ENCODE data around the gene CPNE8. TPM values are rescaled to one million over a fixed set of nuclear protein-coding genes. Genes with fewer than 3 reads are reported as not detected.

The CPNE8 gene
- total and polyA plus RNA-seq, 8 donors: 2.7 to 6.8 (median 5.1) TPM

DNA sequence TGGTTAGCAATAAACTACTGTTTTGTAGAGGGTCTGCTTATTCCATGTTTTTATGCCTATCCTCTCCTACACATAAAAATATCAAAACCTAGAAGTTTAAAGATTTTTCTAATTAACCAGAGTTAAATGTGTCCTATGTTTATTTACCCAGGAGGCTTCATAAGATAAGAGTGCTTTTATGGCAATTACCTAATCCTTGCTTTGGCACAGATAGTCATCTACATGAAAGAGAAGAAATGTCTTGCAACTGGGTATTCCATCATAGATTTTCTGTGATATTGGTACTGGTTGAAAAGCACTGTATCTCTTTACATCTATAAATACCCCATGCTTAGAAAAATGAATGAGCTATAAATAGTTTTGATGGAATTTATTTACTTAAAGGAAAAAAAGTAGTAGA is 277.1 kb downstream of the CPNE8 start:
- ATAC-seq (no peak), FAIRE-seq (no peak), DNase-seq (no peak)
- Histone ChIP-seq H3K27ac (no peak overlapping the region), H3K36me3 (no peaks in the 10 kb centered on the region), H3K27me3 (no peaks in the 10 kb centered on the region), H3K4me1 (no peaks in the 10 kb centered on the region), H3K4me3 (no peak overlapping the region), H3K9me3 (no peaks in the 10 kb centered on the region)
- TF ChIP-seq, protein P1, sequence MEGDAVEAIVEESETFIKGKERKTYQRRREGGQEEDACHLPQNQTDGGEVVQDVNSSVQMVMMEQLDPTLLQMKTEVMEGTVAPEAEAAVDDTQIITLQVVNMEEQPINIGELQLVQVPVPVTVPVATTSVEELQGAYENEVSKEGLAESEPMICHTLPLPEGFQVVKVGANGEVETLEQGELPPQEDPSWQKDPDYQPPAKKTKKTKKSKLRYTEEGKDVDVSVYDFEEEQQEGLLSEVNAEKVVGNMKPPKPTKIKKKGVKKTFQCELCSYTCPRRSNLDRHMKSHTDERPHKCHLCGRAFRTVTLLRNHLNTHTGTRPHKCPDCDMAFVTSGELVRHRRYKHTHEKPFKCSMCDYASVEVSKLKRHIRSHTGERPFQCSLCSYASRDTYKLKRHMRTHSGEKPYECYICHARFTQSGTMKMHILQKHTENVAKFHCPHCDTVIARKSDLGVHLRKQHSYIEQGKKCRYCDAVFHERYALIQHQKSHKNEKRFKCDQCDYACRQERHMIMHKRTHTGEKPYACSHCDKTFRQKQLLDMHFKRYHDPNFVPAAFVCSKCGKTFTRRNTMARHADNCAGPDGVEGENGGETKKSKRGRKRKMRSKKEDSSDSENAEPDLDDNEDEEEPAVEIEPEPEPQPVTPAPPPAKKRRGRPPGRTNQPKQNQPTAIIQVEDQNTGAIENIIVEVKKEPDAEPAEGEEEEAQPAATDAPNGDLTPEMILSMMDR (IDR thresholded peaks at IDR 0.05): no peak
- intact Hi-C loops (cut with DNase I): no loop called here

DNA sequence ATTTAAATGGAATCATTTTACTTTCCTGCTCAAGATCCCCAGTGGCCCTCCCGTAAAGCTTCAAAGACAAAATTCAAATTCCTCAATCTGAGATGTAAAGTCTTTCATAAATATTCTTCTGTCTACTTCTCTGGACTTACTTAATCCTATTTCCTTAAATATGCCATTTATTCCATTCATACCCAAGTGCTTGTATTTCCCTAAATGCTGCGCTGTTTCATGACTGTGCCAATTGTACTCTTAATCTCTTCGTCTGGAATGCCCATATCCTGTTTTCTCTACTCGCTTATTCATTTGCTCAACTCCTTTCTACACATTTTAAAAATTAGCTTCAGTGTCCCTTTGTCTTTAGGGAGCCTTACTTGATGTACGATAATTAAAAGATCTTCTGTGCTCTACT is 280.1 kb downstream of the CPNE8 start:
- no peak overlapping the region for H3K27ac ChIP-seq
- H3K4me1 ChIP-seq: no peaks in the 10 kb centered on the region
- DNase-seq (no peak), FAIRE-seq (no peak), ATAC-seq (no peak)
- TF ChIP-seq, protein P1 (IDR thresholded peaks at IDR 0.05): no peak
- no peaks in the 10 kb centered on the region for H3K9me3 ChIP-seq
- H3K27me3 ChIP-seq: no peaks in the 10 kb centered on the region
- WGBS, 2 donors: 72 to 76% methylated on average over 5 of the region's 5 CpGs
- no peak overlapping the region for H3K4me3 ChIP-seq
- no peaks in the 10 kb centered on the region for H3K36me3 ChIP-seq
- intact Hi-C loops (cut with DNase I): no loop called here

DNA sequence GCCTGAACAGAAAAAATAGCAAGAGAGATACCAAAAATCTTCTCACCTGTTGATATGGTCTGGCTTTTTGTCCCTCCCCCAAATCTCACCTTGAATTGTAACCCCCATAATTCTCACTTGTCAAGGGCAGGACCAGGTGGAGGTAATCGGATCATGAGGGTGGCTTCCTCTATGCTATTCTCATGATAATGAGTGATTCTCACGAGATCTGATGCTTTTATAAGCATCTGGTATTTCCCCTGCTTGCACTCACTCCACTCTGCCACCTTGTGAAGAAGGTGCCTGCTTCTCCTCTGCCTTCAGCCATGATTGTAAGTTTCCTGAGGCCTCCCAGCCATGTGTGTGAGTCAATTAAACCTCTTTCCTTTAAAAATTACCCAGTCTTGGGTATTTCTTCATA is 291.2 kb downstream of the CPNE8 start:
- TF ChIP-seq, protein P1 (IDR thresholded peaks at IDR 0.05): no peak
- no peaks in the 10 kb centered on the region for H3K9me3 ChIP-seq
- WGBS, 2 donors: 29 to 36% methylated on average over 2 of the region's 2 CpGs
- no peaks in the 10 kb centered on the region for H3K36me3 ChIP-seq
- H3K4me1 ChIP-seq: no peaks in the 10 kb centered on the region
- no peaks in the 10 kb centered on the region for H3K27me3 ChIP-seq
- no peak for DNase-seq
- no peak overlapping the region for H3K27ac ChIP-seq
- intact Hi-C loops (cut with DNase I): no loop called here
- H3K4me3 ChIP-seq: no peak overlapping the region
- ATAC-seq: no peak
- no peak for FAIRE-seq

DNA sequence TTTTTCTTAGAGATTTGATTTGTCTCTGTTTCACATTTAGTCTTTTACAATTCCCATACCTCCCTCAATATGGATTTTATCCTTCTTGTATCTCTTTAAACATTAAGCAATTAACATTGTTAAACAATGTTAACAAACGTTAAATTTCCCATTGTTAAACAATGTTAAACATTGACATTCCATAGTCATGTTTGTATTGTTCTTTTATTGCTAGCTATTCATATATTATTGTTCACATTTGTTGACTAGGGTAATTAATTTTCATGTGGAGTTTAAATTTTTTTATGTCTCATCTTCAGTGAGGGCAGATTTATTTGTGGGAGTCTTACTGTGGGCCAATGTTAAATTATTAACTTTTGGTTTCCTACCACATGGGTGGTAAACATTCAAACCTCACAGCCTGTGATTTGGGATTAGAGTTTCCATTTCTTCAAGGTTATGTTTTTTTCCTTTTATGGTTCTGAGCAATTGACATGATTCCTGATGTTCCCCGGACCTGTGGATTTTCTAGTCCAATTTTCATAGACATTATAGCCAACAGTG is 294.5 kb downstream of the CPNE8 start:
- TF ChIP-seq, protein P1 (IDR thresholded peaks at IDR 0.05): no peak
- no peaks in the 10 kb centered on the region for H3K27me3 ChIP-seq
- FAIRE-seq (no peak), ATAC-seq (no peak), DNase-seq (no peak)
- no peaks in the 10 kb centered on the region for H3K4me1 ChIP-seq
- H3K27ac ChIP-seq: no peak overlapping the region
- no peak overlapping the region for H3K4me3 ChIP-seq
- WGBS, 2 donors: 20 to 30% methylated on average over 2 of the region's 2 CpGs
- intact Hi-C loops (cut with DNase I): no loop called here
- H3K36me3 ChIP-seq: no peaks in the 10 kb centered on the region
- H3K9me3 ChIP-seq: no peaks in the 10 kb centered on the region

DNA sequence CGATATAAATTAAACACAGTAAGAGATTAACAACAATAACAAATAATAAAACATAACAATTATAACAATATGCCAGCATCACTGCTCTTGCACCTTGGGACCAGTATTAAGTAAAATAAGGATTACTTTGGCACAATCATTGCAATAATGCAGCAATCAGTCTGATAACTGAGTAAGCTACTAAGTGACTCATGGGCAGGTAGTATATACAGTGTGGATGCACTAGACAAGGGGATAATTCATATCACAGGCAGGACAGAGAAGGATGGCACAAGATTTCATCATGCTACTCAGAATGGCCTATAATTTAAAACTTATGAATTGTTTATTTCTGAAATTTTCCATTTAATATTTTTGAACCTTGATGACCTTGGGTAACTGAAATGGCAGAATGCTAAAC is 298.1 kb downstream of the CPNE8 start:
- FAIRE-seq (no peak), ATAC-seq (no peak), DNase-seq (no peak)
- TF ChIP-seq, protein P1 (IDR thresholded peaks at IDR 0.05): no peak
- no peaks in the 10 kb centered on the region for H3K9me3 ChIP-seq
- WGBS, 2 donors: 45 to 51% methylated on average over 1 of the region's 1 CpG
- intact Hi-C loops (cut with DNase I): no loop called here
- H3K36me3 ChIP-seq: no peaks in the 10 kb centered on the region
- H3K4me3 ChIP-seq: no peak overlapping the region
- no peak overlapping the region for H3K27ac ChIP-seq
- no peaks in the 10 kb centered on the region for H3K27me3 ChIP-seq
- no peaks in the 10 kb centered on the region for H3K4me1 ChIP-seq
